GM21619 (cell line): ENCODE measurements around the gene SEPTIN10.
"Not testable (repeated sequence)": the region's sequence is repeated elsewhere in the genome, so short reads cannot be mapped to it uniquely, and the experiment has no call there.

ENCODE experiments used
- ATAC-seq: cut with Tn5 transposase; IDR thresholded peaks from one replicate; pipeline ENCODE4 v1.9.1; 2021; ENCODE audit not compliant: unreplicated experiment

Gene SEPTIN10

DNA sequence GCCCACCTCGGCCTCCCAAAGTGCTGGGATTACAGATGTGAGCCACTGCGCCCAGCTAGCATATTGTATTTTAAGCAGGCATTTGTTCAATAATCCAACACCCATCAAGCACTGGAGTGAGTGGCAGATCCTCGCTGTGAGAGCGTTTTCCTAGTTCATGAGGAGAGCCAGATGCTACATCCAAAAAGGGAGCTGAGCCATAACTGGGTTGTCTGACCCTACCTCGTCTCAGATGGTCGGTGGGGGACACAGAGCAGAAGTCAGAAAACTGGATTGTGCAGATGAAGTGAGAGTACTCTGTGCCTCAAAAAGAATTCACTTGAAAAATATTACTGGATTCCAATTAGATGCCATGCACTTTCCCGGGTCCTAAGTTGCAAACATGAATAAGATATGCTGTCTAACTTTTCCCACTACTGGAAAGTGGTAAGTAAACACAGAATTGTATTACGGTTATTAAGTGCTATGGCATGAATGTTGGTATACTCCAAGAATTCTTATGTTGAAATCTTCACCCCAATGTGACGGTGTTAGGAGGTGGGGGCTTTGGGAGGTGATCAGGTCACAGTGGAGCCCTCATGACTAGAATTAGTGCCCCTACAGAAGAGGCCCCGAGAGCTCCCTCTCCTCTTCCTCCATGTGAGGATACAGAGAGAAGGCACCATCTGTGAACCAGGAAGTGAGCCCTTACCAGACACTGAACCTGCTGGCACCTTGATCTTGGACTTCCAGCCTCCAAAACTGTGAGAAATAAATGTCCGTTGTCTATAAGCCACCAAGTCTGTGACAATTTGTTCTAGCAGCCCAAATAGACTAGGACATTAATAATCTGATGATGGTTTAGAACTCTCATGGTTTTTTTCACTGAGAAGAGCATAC is 21.9 kb upstream of the SEPTIN10 start:
- no peak for ATAC-seq

- ATAC-seq: no peak
Observed at GRCh38 chr2:109633284-109633961, 19.7 kb upstream of the SEPTIN10 start.

GRCh38 chr2:109632158-109632789 is 18.5 kb upstream of the SEPTIN10 start:
- ATAC-seq: no peak

- no peak for ATAC-seq
Observed at GRCh38 chr2:109631741-109632140, 18.0 kb upstream of the SEPTIN10 start.

GRCh38 chr2:109630441-109631430 is 17.0 kb upstream of the SEPTIN10 start:
- no peak for ATAC-seq

DNA sequence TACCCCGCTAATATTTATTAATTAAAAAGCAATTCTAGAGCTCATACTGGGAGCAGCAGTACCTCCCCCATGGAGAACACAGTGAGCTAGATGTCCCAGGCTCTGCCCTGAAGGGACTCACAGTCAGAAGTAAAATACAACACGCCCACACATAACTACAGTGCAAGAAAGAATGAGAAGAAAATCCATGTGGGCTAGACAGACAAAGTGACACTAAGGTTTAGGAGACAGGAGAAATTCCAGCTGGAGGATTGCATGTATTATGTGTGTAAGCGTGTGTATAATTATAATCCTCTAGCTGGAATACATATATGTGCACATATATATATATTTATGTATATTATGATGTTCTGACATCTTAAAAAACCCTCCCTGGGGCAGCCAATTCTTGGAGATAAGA is 16.1 kb upstream of the SEPTIN10 start:
- no peak for ATAC-seq

DNA sequence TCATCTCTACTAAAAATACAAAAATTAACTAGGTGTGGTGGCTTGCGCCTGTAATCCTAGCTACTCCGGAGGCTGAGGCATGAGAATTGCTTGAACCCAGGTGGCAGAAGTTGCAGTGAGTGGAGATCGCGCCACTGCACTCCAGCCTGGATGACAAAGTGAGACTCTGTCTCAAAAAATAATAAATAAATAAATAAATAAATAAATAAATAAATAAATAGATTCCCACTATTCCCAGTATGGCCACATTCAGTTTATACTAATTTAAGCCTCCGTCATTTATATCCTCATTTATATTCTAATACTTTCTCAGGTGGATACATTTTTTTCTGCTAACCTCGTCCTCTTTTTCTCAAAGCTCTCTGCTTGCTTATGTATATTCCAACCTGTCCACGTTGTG is 14.6 kb upstream of the SEPTIN10 start:
- ATAC-seq: not testable (repeated sequence)

DNA sequence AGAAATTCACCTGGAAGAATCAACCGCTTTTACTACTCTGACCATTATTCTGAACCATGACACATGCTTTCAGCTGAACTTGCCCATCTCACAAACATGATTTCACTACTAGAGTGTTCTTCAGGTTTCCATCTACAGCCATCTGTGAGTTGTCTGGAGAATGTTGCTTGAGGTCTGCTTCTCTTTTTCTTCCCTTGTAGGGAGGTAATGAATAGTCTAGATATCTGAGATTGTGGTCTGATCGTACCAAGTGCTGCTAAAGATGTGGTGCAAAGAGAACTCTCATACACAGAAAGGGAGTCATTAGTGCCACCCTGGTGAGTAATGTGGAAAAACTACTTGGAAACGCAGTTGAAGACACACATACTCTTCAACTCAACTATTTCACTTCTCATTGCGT is 10.6 kb upstream of the SEPTIN10 start:
- no peak for ATAC-seq

DNA sequence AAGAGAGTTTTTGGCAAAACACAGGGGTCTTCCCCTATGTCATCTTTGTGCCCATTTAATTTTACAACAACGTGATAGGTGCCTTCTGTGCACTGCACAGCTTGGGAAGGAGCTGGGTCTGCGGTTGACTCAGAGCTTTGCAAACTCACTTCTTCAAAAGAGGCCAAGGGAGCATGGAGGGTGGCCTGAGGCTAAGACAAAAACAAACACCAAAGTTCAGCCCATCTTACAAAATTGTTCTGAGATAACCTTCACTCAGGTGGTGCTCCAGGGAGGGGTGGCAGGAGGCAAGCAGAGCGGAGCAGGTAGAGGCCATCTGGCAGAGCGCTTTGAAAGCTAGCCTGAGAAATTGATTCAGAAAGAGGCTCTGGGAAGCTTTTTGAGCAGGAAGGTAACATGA is 10.2 kb upstream of the SEPTIN10 start:
- ATAC-seq: no peak

DNA sequence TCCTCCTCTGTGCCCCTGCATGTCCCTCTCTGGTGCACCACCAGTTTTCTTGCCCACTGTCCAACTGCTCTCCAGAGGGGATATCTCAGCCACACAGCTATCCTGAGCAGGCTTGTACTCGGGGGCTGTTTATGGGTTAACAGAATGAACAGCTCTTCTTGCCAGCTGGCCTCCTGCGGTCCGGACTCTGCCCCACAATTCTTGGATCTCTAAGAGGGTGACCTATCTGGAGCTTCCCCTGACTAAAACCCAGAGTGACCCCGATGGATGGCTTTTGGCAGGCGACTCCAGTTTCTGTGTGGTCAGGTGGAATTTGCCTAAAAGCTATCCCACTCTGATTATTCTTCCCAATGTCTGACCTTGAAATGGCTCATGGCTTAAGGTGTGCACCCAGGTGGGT is 9.5 kb upstream of the SEPTIN10 start:
- ATAC-seq: no peak

DNA sequence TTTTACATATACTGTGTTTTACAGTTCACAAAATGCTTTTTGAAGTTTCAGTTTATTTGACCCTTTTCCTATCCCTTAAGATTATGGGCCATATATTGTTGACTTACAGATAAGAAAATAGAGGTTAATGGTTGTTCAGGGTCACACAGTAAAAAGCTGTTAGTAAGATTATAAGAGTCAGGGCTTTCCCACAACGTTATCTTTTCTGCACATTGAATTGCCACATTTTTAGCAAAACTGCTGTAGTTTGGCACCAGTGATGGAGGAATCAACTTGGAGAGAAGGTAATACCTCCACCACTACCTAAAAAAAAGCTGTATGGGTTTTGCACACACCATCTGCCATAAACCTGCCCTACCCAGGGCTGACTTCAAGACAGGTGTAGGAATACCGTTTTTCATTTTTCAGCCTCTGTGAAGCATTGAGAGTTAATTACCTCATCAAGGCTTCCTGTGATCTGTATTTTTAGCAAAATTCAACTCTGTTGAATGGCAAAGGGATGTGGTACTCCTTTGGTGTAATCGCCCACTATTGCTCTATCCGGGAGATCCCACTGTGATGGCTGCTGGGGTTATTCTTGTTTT is 5.4 kb upstream of the SEPTIN10 start:
- ATAC-seq: no peak

- no peak for ATAC-seq
Observed at GRCh38 chr2:109616184-109616583, 2.4 kb upstream of the SEPTIN10 start.

DNA sequence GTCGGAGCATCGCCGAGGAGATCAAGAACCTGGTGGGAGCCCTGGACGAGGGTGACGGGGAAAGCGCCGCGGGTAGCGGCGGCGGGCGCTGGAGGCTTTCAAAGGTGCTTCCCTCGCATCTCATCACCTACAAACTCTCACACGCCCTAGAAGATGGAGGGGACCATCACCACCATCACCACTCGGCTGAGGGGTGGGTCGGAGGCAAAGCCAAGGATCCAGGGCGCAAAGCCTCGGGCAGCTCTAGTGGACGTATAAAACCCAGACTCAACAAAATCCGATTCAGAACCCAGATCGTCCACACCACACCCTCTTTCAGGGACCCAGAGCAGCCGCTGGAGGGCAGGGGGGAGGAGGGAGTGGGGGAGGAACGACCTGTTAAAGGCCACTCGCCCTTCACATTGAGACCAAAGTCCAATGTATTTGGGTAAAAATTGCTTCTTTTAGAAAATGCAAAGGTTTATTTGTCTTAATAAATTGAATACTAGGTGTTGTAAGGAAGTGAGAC is 1.9 kb upstream of the SEPTIN10 start:
- ATAC-seq: no peak

- no peak for ATAC-seq
Observed at GRCh38 chr2:109614715-109615636, 1.2 kb upstream of the SEPTIN10 start.

- no peak for ATAC-seq
Observed at GRCh38 chr2:109613081-109613921, 465 bp downstream of the SEPTIN10 start.

DNA sequence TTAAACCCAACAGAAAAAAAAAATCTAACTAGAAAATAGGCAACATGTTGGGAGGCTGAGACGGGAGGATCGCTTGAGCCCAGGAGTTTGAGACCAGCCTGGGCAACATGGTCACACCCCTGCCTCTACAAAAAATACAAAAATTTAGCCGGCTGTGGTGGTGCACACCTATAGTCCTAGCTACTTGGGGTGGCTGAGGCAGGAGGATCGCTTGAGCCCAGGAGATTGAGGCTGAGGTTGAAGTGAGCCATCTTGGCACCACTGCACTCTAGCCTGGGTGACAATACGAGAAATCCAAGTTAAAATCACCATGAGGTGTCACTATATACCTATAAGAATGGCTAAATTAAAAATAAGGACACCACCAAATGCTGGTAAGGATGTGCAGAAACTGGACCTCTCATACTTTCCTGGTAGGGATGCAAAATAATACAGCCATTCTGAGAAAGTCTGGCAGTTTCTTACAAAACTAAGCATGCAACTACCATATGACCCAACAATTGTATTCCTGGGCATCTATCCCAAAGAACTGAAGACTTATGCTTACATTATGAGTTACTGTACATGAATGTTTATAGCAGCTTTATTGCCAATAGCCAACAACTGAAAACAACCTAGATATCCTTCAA is 2.2 kb downstream of the SEPTIN10 start:
- no peak for ATAC-seq

- ATAC-seq: no peak
Observed at GRCh38 chr2:109609352-109610024, 4.3 kb downstream of the SEPTIN10 start.
